WTC11 (cell line): ENCODE data around the gene ADAMTS2. TPM values are rescaled to one million over a fixed set of nuclear protein-coding genes. Genes with fewer than 3 reads are reported as not detected.

Experiments used
- ATF2 ChIP-seq: sonication (generic); formaldehyde crosslinking; IDR thresholded peaks from 2 replicates; pipeline ENCODE4 v1.8.1; 2022; ENCODE audit warnings: low read depth, missing genetic modification reagents, borderline replicate concordance
- E2F4 ChIP-seq: sonication (generic); formaldehyde crosslinking; IDR thresholded peaks from 2 replicates; pipeline ENCODE4 v1.8.1; 2022; ENCODE audit warnings: low read depth, mild to moderate bottlenecking, moderate library complexity, missing genetic modification reagents, borderline replicate concordance
- FOXJ3 ChIP-seq: sonication (generic); formaldehyde crosslinking; IDR thresholded peaks from 2 replicates; pipeline ENCODE4 v1.9.0; 2021; ENCODE audit warnings: missing genetic modification reagents, mild to moderate bottlenecking, borderline replicate concordance
- IRF2 ChIP-seq: sonication (generic); formaldehyde crosslinking; IDR thresholded peaks from 2 replicates; pipeline ENCODE4 v1.8.0; 2022; ENCODE audit warnings: low read depth, missing genetic modification reagents, borderline replicate concordance
- NFE2L1 ChIP-seq: sonication (generic); formaldehyde crosslinking; IDR thresholded peaks from 2 replicates; pipeline ENCODE4 v1.8.1; 2023; ENCODE audit warnings: missing genetic modification reagents
- PRDM15 ChIP-seq: sonication (generic); formaldehyde crosslinking; IDR thresholded peaks from 2 replicates; pipeline ENCODE4 v1.8.0; 2022; ENCODE audit warnings: missing genetic modification reagents
- RORB ChIP-seq: fragments of 250-450 bp; sonication (Bioruptor Pico); IDR thresholded peaks from 2 replicates; pipeline ENCODE4 v1.9.0; 2021; ENCODE audit warnings: mild to moderate bottlenecking
- TP53 ChIP-seq: sonication (generic); formaldehyde crosslinking; IDR thresholded peaks from 2 replicates; pipeline ENCODE4 v1.8.1; 2023; ENCODE audit warnings: mild to moderate bottlenecking, missing genetic modification reagents
- ZSCAN18 ChIP-seq: fragments of 250-450 bp; sonication (Bioruptor Pico); IDR thresholded peaks from 2 replicates; pipeline ENCODE4 v2.1.2; 2022; ENCODE audit warnings: mild to moderate bottlenecking, moderate library complexity
- total RNA-seq: library from RNA; stranded (reverse); gene quantifications from 3 replicates; pipeline ENCODE4 v1.2.3, GENCODE V29; 2021
- TF ChIP-seq, protein P1 (sequence below): sonication (generic); formaldehyde crosslinking; IDR thresholded peaks from 2 replicates; pipeline ENCODE4 v1.8.0; 2023; ENCODE audit warnings: mild to moderate bottlenecking, missing genetic modification reagents
- TF ChIP-seq, protein P2 (sequence below): fragments of 250-450 bp; sonication (Bioruptor Pico); IDR thresholded peaks from 2 replicates; pipeline ENCODE4 v1.9.0; 2021; ENCODE audit warnings: mild to moderate bottlenecking
- TF ChIP-seq, protein P3 (sequence below): sonication (generic); formaldehyde crosslinking; IDR thresholded peaks from 2 replicates; pipeline ENCODE4 v1.8.1; 2022; ENCODE audit warnings: mild to moderate bottlenecking, missing genetic modification reagents, moderate library complexity, borderline replicate concordance

Gene ADAMTS2
- total RNA-seq, 1 experiment from 2014 or later: 11.2 TPM

DNA sequence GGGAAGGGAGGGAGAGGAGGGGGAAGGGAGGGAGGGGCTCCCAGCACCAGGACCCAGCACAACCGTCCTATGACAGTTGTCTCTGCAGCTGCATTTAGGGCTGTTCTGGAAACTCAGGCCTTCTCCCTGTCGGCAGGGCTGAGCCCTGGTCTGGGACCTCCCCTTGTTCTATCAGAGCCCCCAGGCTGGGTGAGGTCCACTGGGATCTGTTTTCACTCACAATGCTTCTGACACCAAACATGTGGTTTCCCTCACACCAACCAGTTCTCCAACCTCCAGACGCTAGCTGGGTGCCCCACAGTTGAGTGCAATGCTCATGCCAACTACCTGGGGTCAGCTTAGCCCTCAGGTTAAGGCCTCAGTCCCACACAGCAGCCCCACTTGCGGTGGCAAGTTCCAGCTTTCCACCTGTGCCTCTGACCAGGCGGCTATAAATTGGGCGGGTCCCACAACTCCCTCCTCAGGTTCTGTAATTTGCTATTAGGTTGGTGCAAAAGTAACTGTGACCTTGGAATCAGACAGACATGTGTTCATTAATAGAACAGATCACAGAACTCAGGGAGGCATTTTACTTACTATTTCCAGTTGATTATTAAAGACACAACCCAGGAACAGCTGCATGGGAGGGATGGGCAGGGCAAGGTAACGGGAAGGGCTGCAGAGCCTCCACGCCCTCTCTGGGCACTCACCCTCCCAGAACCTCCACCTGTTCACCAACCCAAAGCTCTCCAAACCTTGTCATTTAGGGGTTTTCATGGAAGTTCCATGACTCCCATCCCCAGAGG is 13.5 kb downstream of the ADAMTS2 start (continued):
- TF ChIP-seq, protein P1, sequence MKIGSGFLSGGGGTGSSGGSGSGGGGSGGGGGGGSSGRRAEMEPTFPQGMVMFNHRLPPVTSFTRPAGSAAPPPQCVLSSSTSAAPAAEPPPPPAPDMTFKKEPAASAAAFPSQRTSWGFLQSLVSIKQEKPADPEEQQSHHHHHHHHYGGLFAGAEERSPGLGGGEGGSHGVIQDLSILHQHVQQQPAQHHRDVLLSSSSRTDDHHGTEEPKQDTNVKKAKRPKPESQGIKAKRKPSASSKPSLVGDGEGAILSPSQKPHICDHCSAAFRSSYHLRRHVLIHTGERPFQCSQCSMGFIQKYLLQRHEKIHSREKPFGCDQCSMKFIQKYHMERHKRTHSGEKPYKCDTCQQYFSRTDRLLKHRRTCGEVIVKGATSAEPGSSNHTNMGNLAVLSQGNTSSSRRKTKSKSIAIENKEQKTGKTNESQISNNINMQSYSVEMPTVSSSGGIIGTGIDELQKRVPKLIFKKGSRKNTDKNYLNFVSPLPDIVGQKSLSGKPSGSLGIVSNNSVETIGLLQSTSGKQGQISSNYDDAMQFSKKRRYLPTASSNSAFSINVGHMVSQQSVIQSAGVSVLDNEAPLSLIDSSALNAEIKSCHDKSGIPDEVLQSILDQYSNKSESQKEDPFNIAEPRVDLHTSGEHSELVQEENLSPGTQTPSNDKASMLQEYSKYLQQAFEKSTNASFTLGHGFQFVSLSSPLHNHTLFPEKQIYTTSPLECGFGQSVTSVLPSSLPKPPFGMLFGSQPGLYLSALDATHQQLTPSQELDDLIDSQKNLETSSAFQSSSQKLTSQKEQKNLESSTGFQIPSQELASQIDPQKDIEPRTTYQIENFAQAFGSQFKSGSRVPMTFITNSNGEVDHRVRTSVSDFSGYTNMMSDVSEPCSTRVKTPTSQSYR: no peak
- TF ChIP-seq FOXJ3 (CRISPR knock-in tag) (no peak), E2F4 (CRISPR knock-in tag) (no peak), PRDM15 (CRISPR knock-in tag) (no peak), NFE2L1 (CRISPR knock-in tag) (no peak), ATF2 (CRISPR knock-in tag) (no peak), IRF2 (CRISPR knock-in tag) (no peak), TP53 (CRISPR knock-in tag) (no peak), ZSCAN18 (CRISPR knock-in tag) (no peak), RORB (CRISPR knock-in tag) (no peak)
- TF ChIP-seq, protein P2, sequence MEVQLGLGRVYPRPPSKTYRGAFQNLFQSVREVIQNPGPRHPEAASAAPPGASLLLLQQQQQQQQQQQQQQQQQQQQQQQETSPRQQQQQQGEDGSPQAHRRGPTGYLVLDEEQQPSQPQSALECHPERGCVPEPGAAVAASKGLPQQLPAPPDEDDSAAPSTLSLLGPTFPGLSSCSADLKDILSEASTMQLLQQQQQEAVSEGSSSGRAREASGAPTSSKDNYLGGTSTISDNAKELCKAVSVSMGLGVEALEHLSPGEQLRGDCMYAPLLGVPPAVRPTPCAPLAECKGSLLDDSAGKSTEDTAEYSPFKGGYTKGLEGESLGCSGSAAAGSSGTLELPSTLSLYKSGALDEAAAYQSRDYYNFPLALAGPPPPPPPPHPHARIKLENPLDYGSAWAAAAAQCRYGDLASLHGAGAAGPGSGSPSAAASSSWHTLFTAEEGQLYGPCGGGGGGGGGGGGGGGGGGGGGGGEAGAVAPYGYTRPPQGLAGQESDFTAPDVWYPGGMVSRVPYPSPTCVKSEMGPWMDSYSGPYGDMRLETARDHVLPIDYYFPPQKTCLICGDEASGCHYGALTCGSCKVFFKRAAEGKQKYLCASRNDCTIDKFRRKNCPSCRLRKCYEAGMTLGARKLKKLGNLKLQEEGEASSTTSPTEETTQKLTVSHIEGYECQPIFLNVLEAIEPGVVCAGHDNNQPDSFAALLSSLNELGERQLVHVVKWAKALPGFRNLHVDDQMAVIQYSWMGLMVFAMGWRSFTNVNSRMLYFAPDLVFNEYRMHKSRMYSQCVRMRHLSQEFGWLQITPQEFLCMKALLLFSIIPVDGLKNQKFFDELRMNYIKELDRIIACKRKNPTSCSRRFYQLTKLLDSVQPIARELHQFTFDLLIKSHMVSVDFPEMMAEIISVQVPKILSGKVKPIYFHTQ: no peak
- TF ChIP-seq, protein P3, sequence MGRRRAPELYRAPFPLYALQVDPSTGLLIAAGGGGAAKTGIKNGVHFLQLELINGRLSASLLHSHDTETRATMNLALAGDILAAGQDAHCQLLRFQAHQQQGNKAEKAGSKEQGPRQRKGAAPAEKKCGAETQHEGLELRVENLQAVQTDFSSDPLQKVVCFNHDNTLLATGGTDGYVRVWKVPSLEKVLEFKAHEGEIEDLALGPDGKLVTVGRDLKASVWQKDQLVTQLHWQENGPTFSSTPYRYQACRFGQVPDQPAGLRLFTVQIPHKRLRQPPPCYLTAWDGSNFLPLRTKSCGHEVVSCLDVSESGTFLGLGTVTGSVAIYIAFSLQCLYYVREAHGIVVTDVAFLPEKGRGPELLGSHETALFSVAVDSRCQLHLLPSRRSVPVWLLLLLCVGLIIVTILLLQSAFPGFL: no peak
